ENCODE data around the gene BAIAP2. TPM values are rescaled to one million over a fixed set of nuclear protein-coding genes. Genes with fewer than 3 reads are reported as not detected.
A peak's percentile ranks its signal among the peaks of the same experiment; 100 is the strongest.

BAIAP2 gene
- total and polyA plus RNA-seq, 2 of the 13 experiments (the other 11 are each of a cell fraction or from before 2014, with no cell fraction given) = 22.5 to 24.0 TPM

GRCh38 chr17:81166033-81166492 lies 131.1 kb downstream of the BAIAP2 start, which contains the start of gene AATK:
Gene AATK (minus strand): TSS chr17:81166221. CDS start chr17:81165992, 229 bp downstream.
- Histone ChIP-seq H3K4me2 (ENCODE audit: low read depth, low read length) (peak within 1 kb of the TSS; percentile 86), H3K4me3 (replicated peaks in 1 of 3; ENCODE audit: insufficient read depth in 1 of 3, low read depth in 2 of 3, low read length in 3 of 3) (peak within 1 kb of the TSS; percentile 84 to 95 (median 95)), H3K27me3 (ENCODE audit: control insufficient read depth in 1 of 2, insufficient read depth in 2 of 2, low read length in 2 of 2) (no peaks in the 10 kb centered on the region), H3K9ac (ENCODE audit: insufficient read depth, low read depth, low read length) (peak within 1 kb of the TSS; percentile 86), H3K9me3 (ENCODE audit: low read length) (no peaks in the 10 kb centered on the region), H3K36me3 (replicated peaks in 1 of 2; ENCODE audit: control insufficient read depth in 1 of 2, insufficient read depth in 2 of 2, low read length in 2 of 2) (no peaks in the 10 kb centered on the region), H3K4me1 (ENCODE audit: insufficient read depth, low read length) (peaks cover 39% of the 10 kb centered on the region), H3K79me2 (ENCODE audit: insufficient read depth, low read length) (no peaks in the 10 kb centered on the region), H2AFZ (ENCODE audit: low read length) (no peak within 1 kb of the TSS), H3K27ac (ENCODE audit: extremely low read length, insufficient read depth, low read length) (peak within 1 kb of the TSS; percentile 78), H4K20me1 (ENCODE audit: insufficient read depth, low read length) (no peaks in the 10 kb centered on the region)
- DNase-seq (ENCODE audit: low spot score) (no peak), FAIRE-seq (no peak), ATAC-seq (no peak)
- no peak for TF ChIP-seq MTA3 (CRISPR knock-in tag; IDR thresholded peaks at IDR 0.05)
- TF ChIP-seq RFXANK (CRISPR knock-in tag; IDR thresholded peaks at IDR 0.05) = no peak
- no peak for TF ChIP-seq ZNF512 (CRISPR knock-in tag; IDR thresholded peaks at IDR 0.05)
- TF ChIP-seq EED (CRISPR knock-in tag; IDR thresholded peaks at IDR 0.05) = no peak
- TF ChIP-seq ZNF547 (CRISPR knock-in tag; IDR thresholded peaks at IDR 0.05) = no peak
- TF ChIP-seq ZNF343 (CRISPR knock-in tag; IDR thresholded peaks at IDR 0.05) = no peak
- TF ChIP-seq HOXA3 (CRISPR knock-in tag; IDR thresholded peaks at IDR 0.05) = no peak
- no peak for TF ChIP-seq ZNF577 (CRISPR knock-in tag; IDR thresholded peaks at IDR 0.05; ENCODE audit: borderline replicate concordance, low read depth)
- no peak for TF ChIP-seq FOXP4 (CRISPR knock-in tag; IDR thresholded peaks at IDR 0.05)
- TF ChIP-seq NR0B2 (CRISPR knock-in tag; IDR thresholded peaks at IDR 0.05) = no peak
- no peak for TF ChIP-seq SKIL (CRISPR knock-in tag; IDR thresholded peaks at IDR 0.05; ENCODE audit: borderline replicate concordance)
- TF ChIP-seq IRF2 (CRISPR knock-in tag; IDR thresholded peaks at IDR 0.05) = no peak
- TF ChIP-seq ZBTB14 (CRISPR knock-in tag; IDR thresholded peaks at IDR 0.05) = no peak
- no peak for TF ChIP-seq IKZF4 (CRISPR knock-in tag; IDR thresholded peaks at IDR 0.05; ENCODE audit: borderline replicate concordance, low read depth, not compliant biosample characterization)
- no peak for TF ChIP-seq JDP2 (CRISPR knock-in tag; IDR thresholded peaks at IDR 0.05; ENCODE audit: borderline replicate concordance)
- TF ChIP-seq GATA4 (IDR thresholded peaks at IDR 0.05; ENCODE audit: borderline replicate concordance, low read depth) = no peak
- in situ Hi-C loops (cut with HindIII; ENCODE audit: extremely low pct_ligation_motif_present, low pct_unique_long_range_greater_than_20kb) (no loop called here), intact Hi-C loops (cut with micrococcal nuclease; ENCODE audit: unreplicated experiment) (no loop called here)
- WGBS (ENCODE audit: low lambda C conversion rate) = 1% methylated on average over 30 of the region's 62 CpGs
- BruUV-seq (replicated peaks) = no TSS peak
- ChIA-PET CTCF (ENCODE audit: low intra/inter-chr PET ratio, low total read pairs) (no interaction called here), POLR2A (interaction anchor here (1.0 to 2.0 kb wide), 5 partner anchors 14 to 61 kb away, joined by 3 to 7 read pairs (median 3); partner anchors contain the start of gene CEP131)
